ENCODE data around the gene CAMK2G.
"Not testable (repeated sequence)": the region's sequence is repeated elsewhere in the genome, so short reads cannot be mapped to it uniquely, and the experiment has no call there.

Gene CAMK2G

DNA sequence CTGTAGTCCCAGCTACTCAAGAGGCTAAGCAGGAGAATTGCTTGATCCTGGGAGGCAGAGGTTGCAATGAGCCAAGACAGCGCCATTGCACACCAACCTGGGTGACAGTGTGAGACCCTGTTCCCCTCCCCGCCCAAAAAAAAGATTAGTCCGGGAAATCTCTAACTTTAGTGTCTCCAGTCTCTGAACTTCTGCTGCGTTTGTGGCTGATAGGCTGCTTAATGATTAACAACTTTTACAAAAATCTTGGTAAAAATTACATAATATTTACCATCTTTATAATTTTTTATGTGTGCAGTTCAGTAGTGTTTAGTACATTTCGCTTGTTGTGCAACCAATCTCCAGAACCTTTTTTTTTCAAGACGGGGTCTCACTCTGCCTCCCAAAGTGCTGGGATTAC is 26.9 kb upstream of the CAMK2G start:
- no peak for DNase-seq

DNA sequence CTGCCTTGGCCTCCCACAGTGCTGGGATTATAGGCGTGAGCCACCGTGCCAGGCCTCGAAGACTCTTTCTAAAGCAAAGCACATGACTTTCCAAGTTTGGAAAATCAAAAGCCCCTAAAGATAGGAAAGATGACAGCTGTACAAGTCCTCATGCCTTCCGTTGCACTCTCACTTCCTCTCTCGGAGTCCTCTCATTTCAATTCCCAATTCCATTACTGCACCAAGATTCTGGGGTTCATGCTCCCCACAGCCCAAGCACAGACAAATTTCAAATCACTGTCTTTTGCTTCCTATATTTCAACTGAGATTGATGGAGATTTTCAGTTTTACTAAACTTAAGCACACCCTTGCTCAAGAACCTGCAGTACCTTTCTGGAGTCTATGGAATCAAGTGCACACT is 25.7 kb upstream of the CAMK2G start:
- no peak for DNase-seq

DNA sequence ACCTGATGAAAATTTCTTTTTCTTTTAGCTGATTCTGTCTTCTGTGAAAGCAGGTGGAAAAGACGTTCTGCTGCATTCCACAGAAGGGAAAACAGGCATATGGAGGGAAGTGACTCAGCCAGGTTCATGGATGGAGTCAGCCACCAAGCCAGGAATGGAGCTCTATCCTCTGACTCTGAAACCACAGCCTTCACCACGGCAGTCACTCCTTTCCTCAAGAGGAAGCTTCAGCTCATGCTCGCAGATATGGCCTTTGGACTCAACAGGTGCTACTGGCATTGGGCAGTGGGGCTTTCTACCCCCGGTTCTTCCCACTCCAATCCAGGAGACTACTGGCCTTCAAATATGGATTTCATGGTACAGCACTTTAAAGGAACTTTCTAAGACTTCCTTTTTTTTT is 25.1 kb upstream of the CAMK2G start:
- DNase-seq = no peak

DNA sequence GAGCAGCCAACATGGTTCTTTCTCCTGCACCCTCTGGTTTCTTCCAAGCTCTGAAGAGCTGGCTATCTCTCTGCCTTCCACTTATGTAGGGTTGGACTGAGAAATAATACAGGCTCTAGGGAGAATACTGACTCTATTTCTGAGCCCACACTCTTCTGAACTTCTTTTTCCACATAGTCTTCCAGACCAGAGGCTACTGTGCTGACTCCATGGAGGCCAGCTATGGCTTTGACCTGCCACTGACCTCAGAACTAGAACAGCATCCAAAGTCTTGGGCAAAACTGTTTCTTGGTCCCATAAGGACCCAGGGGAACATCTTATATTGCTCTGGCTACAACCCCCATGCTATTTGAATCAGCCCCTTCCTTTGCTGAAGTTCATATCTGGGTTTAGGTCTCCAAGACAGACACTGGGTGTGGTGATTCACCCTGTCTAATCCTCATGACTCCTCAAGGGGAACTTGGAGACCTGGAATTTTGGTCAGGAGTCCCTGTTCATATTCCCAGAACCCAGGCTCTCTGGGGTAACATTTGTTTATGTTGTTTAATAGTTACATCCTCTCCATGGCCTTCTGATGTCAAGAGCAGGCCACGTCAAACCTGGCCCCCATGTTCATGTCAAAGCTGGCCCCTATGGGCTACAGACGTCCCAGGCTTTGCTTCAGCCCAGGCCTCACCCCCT is 24.5 kb upstream of the CAMK2G start:
- no peak for DNase-seq

DNA sequence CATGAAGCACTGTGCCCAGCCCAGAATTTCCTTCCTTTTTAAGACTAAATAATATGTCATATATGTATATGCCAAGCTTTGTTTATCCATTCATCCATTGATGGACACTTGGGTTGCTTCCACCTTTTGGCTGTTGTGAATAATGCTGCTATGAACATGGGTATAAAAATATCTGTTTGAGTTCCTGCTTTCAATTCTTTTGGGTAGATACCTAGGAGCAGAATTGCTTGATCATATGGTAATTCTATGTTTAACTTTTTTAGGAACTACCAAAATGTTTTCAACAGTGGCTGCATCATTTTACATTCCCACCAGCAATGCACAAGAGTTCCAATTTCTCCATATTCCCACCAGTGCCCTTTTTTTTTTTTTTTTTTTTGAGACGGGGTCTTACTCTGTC is 23.3 kb upstream of the CAMK2G start:
- DNase-seq = no peak

DNA sequence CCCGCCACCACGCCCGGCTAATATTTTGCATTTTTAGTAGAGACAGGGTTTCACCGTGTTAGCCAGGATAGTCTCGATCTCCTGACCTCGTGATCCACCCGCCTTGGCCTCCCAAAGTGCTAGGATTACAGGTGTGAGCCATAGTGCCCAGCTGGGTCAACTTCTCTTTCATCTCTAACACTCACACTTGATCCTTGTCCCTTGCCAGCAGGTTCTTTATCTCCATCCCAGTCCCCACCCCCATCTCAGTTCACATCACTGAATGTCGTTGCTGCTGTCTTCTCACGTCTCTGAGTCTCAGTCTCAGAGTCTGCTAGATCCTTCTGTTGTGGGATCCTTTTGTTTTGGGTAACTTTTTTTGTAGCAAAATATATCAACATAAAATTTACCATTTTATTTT is 21.0 kb upstream of the CAMK2G start:
- DNase-seq = not testable (repeated sequence)

DNA sequence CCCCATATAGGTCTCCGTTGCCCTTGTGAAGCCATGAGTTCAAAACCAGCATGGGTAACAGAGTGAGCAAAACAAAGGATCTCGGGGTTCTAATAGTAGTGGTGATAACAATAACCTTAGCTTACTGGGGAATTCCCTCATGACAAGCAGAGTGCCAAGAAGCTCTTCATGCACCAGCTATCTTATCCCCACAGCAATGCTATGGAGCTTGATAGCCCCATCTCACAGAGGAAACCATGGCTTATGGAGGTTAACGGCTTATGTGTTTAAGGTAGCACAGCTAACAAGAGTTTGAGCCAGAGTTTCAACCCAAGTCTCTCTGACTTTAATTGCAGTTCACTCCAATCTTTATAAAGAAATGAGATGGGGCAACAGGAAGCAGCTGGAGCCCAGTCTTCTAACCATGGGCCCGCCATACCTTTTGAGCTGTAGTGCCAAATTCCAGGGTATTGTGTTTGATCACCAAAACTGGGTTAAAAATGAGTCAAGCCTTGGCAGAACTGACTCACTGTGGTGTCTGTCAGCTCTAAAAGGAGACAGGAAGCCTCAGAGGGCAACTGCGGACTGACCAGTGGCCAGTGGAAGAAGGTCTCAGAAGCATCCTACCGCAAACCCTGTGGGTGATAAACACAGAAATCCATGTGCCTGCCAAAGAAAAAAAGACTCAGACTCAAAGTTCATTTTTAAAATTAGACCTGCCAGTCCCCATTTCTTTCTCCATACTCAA is 20.1 kb upstream of the CAMK2G start:
- no peak for DNase-seq

DNA sequence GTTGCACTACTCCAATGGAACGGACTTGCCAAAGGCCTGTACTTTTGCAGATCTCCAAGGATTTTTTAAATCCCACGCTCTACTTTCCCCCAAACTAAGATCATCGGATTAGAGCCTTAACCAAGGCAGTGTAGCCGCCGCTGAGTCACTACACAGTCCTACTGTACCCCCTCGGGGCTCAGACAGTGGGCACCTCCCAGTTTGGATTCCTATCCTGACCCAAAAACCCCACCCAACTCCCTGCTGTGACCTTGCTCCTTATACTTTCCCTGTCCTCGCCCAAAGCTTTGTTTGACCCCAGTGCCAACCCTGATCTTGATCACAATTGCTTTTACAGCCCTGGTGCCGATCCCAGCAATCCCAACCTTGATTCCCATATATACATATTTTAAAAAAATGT is 19.1 kb upstream of the CAMK2G start:
- DNase-seq = no peak

DNA sequence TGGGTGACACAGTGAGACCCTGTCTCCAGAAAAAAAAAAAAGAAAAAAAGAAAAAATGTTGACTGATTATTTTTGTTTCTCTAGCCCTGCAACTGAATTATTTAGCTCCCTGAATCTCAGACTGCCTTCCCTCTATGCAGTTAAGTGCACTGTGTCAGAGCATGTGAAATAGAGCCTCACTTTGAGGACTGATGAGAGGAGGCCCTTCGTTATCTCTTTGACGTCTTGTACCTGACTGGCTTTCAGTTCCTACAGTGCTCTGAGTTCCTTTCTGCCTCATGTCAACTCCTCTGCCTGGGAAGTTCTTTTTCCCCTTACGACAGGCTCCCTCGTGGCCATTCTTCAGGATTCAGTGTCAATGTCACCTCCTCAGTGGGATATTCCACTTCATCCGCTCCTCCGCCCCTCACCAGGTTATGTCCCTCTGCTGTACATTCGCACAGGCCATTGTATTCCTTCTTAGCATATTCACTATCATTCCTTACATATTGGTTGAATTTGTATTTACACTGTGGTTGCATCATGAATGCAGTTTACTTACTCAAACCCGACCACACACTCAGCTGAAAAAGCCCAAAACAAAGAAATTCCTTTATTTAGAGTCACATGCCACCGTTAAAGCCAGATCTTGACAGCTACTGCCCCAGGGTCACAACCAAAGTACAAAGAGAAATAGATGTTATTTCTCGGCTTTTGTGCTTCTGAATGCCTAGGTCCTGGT is 18.1 kb upstream of the CAMK2G start:
- no peak for DNase-seq

DNA sequence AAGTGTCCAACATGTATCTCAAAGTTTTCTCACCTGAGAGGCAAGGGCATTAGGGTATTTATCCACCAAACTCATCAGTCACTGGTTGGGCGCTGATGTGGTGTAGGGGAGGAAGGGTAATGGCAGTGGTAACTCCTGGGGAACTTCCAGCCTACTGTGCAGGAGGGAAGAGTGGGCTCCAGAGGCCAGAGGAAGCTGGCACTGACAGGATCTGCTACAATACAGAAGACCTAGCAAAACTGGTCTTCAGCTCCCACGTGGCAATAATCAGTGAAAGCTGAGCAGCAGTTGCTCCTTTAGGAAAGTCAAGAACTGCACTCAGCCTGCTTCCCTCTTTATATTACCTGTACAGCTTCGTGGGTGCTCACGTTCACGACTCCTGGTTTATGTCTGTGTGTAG is 17.2 kb upstream of the CAMK2G start:
- DNase-seq = no peak

DNA sequence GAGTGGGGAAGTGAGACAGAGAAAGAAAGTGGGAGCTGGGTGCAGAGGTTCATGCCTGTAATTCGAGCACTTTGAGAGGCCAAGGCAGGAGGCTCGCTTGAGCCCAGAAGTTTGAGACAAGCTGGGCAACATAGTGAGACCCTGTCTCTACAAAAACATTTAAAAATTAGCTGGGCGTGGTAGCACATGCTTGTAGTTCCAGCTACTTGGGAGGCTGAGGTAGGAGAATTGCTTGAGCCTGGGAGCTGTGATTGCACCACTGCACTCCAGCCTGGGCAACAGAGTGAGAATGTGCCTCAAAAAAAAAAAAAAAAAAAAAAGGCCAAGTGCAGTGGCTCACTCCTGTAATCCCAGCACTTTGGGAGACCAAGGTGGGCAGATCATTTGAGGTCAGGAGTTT is 16.5 kb upstream of the CAMK2G start:
- not testable (repeated sequence) for DNase-seq

DNA sequence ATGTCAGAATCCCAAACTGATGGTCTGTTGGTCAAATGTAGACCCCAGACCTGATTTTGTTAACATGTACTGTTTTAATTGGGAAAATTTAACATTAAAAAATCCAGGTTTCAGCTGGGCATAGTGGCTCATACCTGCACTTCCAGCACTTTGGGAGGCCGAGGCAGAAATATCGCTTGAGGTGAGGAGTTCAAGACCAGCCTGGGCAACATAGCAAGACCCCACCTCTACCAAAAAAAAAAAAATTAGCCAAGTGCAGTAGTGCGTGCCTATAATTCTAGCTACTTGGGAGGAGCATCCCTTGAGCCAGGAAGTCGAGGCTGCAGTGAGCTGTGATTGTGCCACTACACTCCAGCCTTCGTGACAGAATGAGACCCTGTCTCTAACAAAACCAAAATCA is 15.9 kb upstream of the CAMK2G start:
- DNase-seq = no peak

DNA sequence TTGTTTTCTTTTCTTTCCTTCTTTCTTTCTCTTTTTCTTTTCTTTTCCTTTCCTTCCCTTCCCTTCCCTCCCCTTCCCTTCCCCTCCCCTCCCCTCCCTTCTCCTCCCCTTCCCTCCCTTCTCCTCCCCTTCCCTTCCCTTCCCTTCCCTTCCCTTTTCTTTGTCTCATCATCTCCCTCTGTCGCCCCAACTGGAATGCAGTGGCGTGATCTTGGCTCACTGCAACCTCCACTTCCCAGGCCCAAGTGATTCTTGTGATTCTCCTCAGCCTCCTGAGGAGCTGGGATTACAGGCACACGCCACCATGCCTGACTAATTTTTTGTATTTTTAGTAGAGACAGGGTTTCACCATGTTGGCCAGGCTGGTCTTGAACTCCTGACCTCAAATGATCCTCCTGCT is 15.1 kb upstream of the CAMK2G start:
- DNase-seq = not testable (repeated sequence)

DNA sequence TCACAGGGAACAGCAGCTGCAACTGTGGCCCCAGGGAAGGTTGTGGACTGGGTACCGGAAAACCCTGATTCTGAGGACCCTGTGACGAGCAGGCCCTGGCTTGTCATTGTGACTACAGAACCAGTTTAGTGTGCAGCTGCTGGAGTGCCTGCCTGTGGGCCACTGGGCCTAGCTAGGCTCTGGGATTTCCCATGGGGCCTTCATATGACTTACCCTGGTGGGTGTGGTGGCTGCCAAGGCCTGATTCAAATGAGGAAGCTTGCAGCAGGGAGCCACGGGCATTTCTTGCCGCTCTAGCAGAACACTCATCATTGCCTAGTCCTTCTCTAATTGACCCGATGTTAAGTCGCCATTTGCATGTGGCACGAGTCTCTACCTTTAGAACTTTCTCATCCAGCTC is 14.7 kb upstream of the CAMK2G start:
- DNase-seq = peak; percentile 28

DNA sequence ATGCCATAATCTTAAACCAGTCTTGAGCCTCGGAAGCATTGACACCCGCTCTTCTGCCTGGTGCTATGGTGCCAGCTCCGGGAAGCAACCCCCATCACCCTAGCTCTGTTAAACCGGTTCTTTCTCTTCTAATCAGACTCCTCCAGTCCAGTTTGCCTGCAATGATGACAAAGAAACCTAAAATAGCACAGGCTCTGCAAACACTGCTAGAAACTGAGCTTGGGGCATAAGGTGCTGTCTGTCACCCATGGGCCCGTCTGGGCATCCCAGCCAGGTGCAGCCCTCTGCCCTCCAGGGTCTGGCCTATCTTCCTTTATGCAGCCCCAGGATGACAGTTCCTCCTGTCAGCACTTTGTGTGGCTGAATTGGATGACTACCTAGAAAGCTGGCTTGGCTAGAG is 14.2 kb upstream of the CAMK2G start:
- no peak for DNase-seq

DNA sequence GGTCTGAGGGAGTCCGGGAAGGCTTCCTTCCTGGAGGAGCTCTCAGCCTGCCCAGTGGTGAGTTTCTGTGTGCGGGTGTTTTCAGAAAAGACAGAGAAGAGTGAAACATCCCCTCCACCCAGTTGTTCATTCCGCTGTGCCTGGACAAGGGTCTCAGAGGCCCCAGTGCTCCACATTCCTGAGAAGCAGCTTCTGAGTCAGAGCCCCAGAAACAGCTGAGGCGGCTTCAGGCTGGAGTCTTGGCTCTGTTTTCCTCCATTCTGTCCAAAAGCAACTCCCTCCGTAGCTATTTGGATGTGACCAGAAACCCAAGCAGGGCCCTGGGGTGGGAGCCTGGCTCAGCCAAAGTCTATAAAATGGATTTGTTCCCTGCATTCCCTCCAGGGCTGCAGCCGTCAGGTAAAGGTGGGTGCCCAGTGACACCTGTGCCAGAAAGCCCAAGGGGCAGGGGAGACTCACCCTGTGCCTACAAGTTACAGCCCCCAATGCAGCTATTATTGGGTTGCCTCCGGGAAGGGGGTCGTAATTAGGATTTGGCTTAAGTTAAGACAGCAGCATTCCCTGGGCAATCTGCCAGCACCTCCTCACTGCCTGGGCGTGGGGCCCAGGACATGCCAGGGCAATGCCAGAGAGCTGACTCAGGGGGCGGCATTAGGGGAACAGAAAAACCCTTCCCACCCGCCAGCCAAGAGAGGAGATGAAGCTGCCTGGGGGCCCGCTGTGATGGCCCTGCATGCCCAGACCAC is 13.1 kb upstream of the CAMK2G start:
- DNase-seq = no peak

DNA sequence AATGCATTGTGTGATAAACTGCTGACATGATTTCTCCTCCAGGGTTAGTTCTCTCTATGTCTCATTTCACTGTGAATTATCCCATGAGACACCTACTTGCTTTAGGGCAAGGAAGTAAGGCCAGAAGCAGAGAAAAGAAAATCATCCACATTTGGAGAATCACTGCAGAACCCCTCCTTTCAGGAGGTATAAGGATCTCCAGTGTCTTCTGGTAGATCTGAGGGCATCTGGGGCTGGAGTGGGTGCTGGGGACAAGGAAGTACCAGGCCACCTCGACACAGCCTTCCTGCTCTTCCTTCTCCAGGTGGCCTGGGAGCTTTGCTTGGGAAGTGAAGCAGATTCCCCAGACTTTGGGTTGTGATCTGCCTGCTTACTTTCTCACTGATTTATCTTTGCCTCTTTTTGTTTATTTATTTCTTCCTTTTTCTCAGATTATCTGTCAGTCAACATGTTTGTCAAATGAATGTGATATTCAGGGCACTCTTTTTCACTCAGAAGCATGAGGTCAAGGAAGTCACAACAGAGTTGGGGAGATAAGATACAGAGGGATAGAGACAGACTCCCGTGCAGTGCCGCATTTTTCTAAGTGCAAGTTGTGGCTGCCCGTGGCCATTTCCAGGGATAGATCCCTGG is 12.4 kb upstream of the CAMK2G start:
- no peak for DNase-seq

DNA sequence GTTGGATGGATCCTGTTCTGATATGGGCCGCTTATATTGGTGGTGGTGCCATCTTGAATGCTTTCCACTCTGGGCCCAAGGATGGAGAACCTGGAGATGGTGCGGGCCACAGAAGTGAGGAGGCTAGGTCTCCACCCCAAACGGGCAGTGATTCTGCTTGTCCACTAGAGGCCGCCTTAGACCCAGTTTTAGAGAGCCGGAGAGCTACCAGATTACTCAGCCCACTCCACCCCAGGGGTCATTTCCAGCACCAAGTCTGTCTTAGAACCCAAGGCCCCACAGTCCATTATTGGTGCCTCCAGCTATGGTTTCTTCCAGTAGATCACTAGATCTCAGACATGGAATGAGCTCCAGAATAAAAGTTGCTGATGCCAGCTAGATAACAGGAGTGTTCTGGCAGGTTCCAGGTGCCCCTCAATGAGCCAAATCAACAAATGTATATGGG is 11.8 kb upstream of the CAMK2G start:
- DNase-seq = peak; percentile 56

DNA sequence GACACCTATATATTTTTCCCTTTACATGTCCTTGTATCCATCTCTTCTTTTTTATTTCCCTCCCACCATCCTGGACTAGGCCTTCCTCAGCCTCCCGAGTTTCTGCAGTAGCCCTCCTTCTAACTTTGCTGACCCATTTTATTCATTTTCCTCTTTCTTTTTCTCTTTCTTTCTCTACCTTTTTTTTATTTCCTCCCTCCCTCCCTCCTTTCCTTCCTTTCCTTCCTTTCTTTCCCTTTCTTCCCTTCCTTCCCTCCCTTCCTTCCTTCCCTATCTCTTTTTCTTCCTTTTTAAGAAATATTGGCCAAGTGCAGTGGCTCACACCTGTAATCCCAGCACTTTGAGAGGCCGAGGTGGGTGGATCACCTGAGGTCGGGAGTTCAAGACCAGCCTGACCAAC is 9.7 kb upstream of the CAMK2G start:
- DNase-seq = no peak

DNA sequence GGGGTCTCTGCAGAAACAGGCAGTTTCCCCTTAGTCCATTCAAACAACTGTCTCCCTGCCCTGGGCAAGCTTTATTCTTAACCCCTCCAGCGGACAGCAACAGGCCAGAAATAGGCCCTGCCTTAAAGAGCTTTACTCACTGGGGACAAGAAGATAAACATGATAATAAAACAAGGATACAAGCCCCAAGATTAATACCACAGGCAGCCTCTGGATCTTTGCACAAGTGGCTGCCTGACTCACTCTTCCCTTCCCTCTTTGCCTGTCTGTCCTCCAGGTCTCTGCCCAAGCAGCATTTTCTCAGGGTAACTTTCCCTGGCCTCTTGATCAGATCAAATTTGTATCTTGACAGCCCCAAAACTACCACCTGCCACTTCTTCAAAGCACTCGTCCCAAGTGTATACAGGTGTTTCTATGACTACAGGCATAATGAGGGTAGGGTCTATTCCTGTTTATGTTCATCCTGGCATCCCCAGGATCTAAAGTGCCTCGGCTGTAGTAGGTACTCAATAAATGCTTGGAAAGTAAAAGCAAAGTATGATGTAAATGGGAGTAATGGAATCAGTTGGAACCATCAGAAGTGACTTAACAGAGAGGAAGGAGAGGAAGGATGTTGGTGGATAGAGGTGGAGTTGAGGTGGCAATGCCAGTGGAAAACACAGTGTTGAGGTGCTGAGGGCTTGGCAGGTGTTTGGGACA is 7.0 kb upstream of the CAMK2G start:
- DNase-seq = no peak

DNA sequence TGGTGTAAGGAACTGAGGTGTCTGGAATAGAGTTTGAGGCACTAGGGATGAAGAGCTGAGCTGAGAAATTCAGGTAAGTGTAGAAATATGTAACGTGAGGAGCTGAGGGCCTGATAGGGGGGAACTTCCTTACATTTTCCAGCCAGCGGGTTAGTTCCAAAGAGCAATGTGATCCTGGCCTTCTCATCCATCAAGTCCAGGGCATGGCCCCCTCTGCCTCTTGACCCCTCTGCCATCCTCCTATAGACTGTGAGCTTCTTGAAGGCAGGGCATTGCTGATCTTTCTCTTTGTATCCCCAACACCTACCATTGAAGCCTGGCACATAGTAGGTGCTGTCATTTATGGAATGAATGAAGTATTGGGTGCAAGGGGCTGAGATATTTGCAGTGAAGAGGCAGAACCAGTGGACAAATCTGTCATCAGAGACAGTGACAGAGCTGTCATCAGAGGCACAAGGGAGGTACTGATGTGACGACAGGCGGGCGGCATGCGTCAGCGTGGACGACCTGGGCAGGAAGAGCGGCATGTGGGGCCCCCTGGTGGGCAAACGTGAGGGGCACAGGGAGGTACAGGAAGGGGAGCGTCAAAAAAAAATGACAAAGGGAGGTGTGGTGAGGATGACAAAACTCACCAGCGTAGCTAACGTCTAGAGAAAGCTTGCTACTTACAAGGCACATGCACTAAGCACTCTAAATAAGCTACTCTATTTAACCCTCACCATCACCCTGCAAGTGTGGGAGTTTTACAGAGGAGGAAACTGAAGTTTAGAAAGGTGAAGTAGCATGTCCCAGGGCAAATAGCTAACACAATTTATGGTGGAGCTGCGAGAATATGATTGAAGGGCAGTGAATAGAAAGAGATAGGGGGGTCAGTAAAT is 5.2 kb upstream of the CAMK2G start:
- DNase-seq = peak; percentile 93
